ENCODE results near the gene TMEM63C.
"Not testable (repeated sequence)": the region's sequence is repeated elsewhere in the genome, so short reads cannot be mapped to it uniquely, and the experiment has no call there.

TMEM63C gene

GRCh38 chr14:77157740-77158139 lies 23.9 kb upstream of the TMEM63C start:
- DNase-seq, result no peak

- no peak for DNase-seq
Measured at GRCh38 chr14:77158175-77158881, 23.3 kb upstream of the TMEM63C start.

- DNase-seq, result no peak
Measured at GRCh38 chr14:77158882-77159255, 22.7 kb upstream of the TMEM63C start.

GRCh38 chr14:77161011-77161410 lies 20.6 kb upstream of the TMEM63C start:
- no peak for DNase-seq

- no peak for DNase-seq
Measured at GRCh38 chr14:77170045-77170444, 11.6 kb upstream of the TMEM63C start.

GRCh38 chr14:77172916-77173315 lies 8.7 kb upstream of the TMEM63C start:
- DNase-seq, result no peak

GRCh38 chr14:77173911-77174617 lies 7.5 kb upstream of the TMEM63C start:
- not testable (repeated sequence) for DNase-seq

GRCh38 chr14:77175843-77176242 lies 5.8 kb upstream of the TMEM63C start:
- DNase-seq, result no peak

- no peak for DNase-seq
Measured at GRCh38 chr14:77177702-77178101, 3.9 kb upstream of the TMEM63C start.

- no peak for DNase-seq
Measured at GRCh38 chr14:77178656-77179055, 2.9 kb upstream of the TMEM63C start.

GRCh38 chr14:77180726-77181602 lies 634 bp upstream of the TMEM63C start:
- DNase-seq, result no peak

- no peak for DNase-seq
Measured at GRCh38 chr14:77183896-77184295, 2.3 kb downstream of the TMEM63C start.

- DNase-seq, result no peak
Measured at GRCh38 chr14:77184396-77185092, 2.9 kb downstream of the TMEM63C start.

- DNase-seq, result no peak
Measured at GRCh38 chr14:77185093-77185465, 3.5 kb downstream of the TMEM63C start.

GRCh38 chr14:77186911-77187648 lies 5.5 kb downstream of the TMEM63C start:
- no peak for DNase-seq

- DNase-seq, result no peak
Measured at GRCh38 chr14:77187649-77188012, 6.0 kb downstream of the TMEM63C start.

GRCh38 chr14:77189479-77189878 lies 7.9 kb downstream of the TMEM63C start:
- no peak for DNase-seq

- DNase-seq, result no peak
Measured at GRCh38 chr14:77190977-77191376, 9.4 kb downstream of the TMEM63C start.

GRCh38 chr14:77194706-77195105 lies 13.1 kb downstream of the TMEM63C start:
- DNase-seq, result no peak

GRCh38 chr14:77195766-77196165 lies 14.2 kb downstream of the TMEM63C start:
- no peak for DNase-seq

GRCh38 chr14:77197988-77198387 lies 16.4 kb downstream of the TMEM63C start:
- DNase-seq, result no peak

- DNase-seq, result no peak
Measured at GRCh38 chr14:77198561-77198960, 17.0 kb downstream of the TMEM63C start.

Data from activated CD4-positive, alpha-beta T cell treated with anti-CD3 and anti-CD28 coated beads, Interleukin-2, amount 50 U/mL, for 1 hour (primary cell).